ENCODE results near the gene ATRNL1. TPM values are rescaled to one million over a fixed set of nuclear protein-coding genes. Genes with fewer than 3 reads are reported as not detected.

The ATRNL1 gene
- total RNA-seq, 1 donor from 2014 or later = 16.4 TPM

- H3K27ac Mint-ChIP-seq = no peak overlapping the region
- TF ChIP-seq EZH2 (IDR thresholded peaks at IDR 0.05) = no peak
- TF ChIP-seq EZH2phosphoT487 (IDR thresholded peaks at IDR 0.05) = no peak
- peak; percentile 44 for TF ChIP-seq CTCF (IDR thresholded peaks at IDR 0.05)
- no peaks in the 10 kb centered on the region for H3K27me3 ChIP-seq
These were observed 348.9 kb downstream of the ATRNL1 start for GRCh38 chr10:115441907-115442545.

GRCh38 chr10:115456812-115457211 lies 363.6 kb downstream of the ATRNL1 start:
- Histone ChIP-seq H3K4me2 (peak overlapping the region; percentile 68), H3K27ac (peak overlapping the region; percentile 82), H2AFZ (replicated peaks) (peak overlapping the region; percentile 73), H3K79me2 (ENCODE audit: low read depth) (no peaks in the 10 kb centered on the region), H3K36me3 (no peaks in the 10 kb centered on the region), H3F3A (ENCODE audit: low read depth) (peaks cover 9% of the 10 kb centered on the region), H3K27me3 (no peaks in the 10 kb centered on the region), H4K20me1 (ENCODE audit: low read depth) (no peaks in the 10 kb centered on the region), H3K4me1 (peaks cover 13% of the 10 kb centered on the region), H3K9me3 (ENCODE audit: low read depth) (no peaks in the 10 kb centered on the region), H3K9ac (no peak overlapping the region), H3K4me3 (no peak overlapping the region)
- Mint-ChIP-seq H3K9me3 (no peaks in the 10 kb centered on the region), H3K4me3 (no peak overlapping the region), H3K36me3 (no peaks in the 10 kb centered on the region), H3K27ac (peak overlapping the region; percentile 77), H3K27me3 (ENCODE audit: insufficient read depth, low read depth) (no peaks in the 10 kb centered on the region), H3K4me1 (peaks cover 19% of the 10 kb centered on the region)
- TF ChIP-seq CTCF (IDR thresholded peaks at IDR 0.05) (no peak), EZH2 (IDR thresholded peaks at IDR 0.05) (no peak), EZH2phosphoT487 (IDR thresholded peaks at IDR 0.05) (no peak)
- peak; percentile 83 for DNase-seq (ENCODE audit: low spot score)

More at GRCh38 chr10:115441907-115442545, 348.9 kb downstream of the ATRNL1 start:
- Histone ChIP-seq H3K9ac (no peak overlapping the region), H3K79me2 (ENCODE audit: low read depth) (no peaks in the 10 kb centered on the region), H3K4me3 (no peak overlapping the region), H3F3A (ENCODE audit: low read depth) (no peaks in the 10 kb centered on the region), H3K27ac (no peak overlapping the region), H3K4me2 (no peak overlapping the region), H3K4me1 (no peaks in the 10 kb centered on the region), H2AFZ (replicated peaks) (peak overlapping the region; percentile 58), H3K9me3 (ENCODE audit: low read depth) (no peaks in the 10 kb centered on the region), H4K20me1 (ENCODE audit: low read depth) (no peaks in the 10 kb centered on the region), H3K36me3 (no peaks in the 10 kb centered on the region)
- DNase-seq (ENCODE audit: low spot score) = no peak
- Mint-ChIP-seq H3K36me3 (no peaks in the 10 kb centered on the region), H3K4me3 (no peak overlapping the region), H3K27me3 (ENCODE audit: insufficient read depth, low read depth) (no peaks in the 10 kb centered on the region), H3K9me3 (no peaks in the 10 kb centered on the region), H3K4me1 (no peaks in the 10 kb centered on the region)

GRCh38 chr10:115483294-115483693 lies 390.1 kb downstream of the ATRNL1 start:
- Mint-ChIP-seq H3K36me3 (no peaks in the 10 kb centered on the region), H3K4me1 (no peaks in the 10 kb centered on the region)

More at GRCh38 chr10:115483294-115483693, 390.1 kb downstream of the ATRNL1 start:
- TF ChIP-seq EZH2phosphoT487 (IDR thresholded peaks at IDR 0.05) (no peak), EZH2 (IDR thresholded peaks at IDR 0.05) (no peak), CTCF (IDR thresholded peaks at IDR 0.05) (no peak)
- H3K4me3 ChIP-seq = no peak overlapping the region
- H3K9ac ChIP-seq = no peak overlapping the region
- Mint-ChIP-seq H3K27me3 (ENCODE audit: insufficient read depth, low read depth) (no peaks in the 10 kb centered on the region), H3K9me3 (peaks cover 3% of the 10 kb centered on the region), H3K27ac (no peak overlapping the region), H3K4me3 (no peak overlapping the region)
- H3K4me1 ChIP-seq = no peaks in the 10 kb centered on the region
- no peak overlapping the region for H3K4me2 ChIP-seq
- no peaks in the 10 kb centered on the region for H3K79me2 ChIP-seq (ENCODE audit: low read depth)
- no peak overlapping the region for H2AFZ ChIP-seq (replicated peaks)
- no peaks in the 10 kb centered on the region for H3K27me3 ChIP-seq
- H3F3A ChIP-seq (ENCODE audit: low read depth) = no peaks in the 10 kb centered on the region
- no peaks in the 10 kb centered on the region for H4K20me1 ChIP-seq (ENCODE audit: low read depth)
- no peak for DNase-seq (ENCODE audit: low spot score)
- no peaks in the 10 kb centered on the region for H3K9me3 ChIP-seq (ENCODE audit: low read depth)
- H3K36me3 ChIP-seq = no peaks in the 10 kb centered on the region
- no peak overlapping the region for H3K27ac ChIP-seq
